Rectal smooth muscle tissue (tissue), 1 donor: ENCODE results near the gene PCGF1.
A peak's percentile ranks its signal among the peaks of the same experiment; 100 is the strongest.
"Not testable (repeated sequence)": the region's sequence is repeated elsewhere in the genome, so short reads cannot be mapped to it uniquely, and the experiment has no call there.

Source experiments
- H3K27ac ChIP-seq: one replicate; pipeline ENCODE4 v1.7.0; 2013; ENCODE audit warnings: low read depth, low read length, inconsistent platforms
- H3K27me3 ChIP-seq: one replicate; pipeline ENCODE4 v1.7.0; 2013; ENCODE audit warnings: low read length; ENCODE audit not compliant: control insufficient read depth, insufficient read depth
- H3K36me3 ChIP-seq: one replicate; pipeline ENCODE4 v1.7.0; 2013; ENCODE audit warnings: low read length; ENCODE audit not compliant: control insufficient read depth, insufficient read depth
- H3K4me1 ChIP-seq: one replicate; pipeline ENCODE4 v1.7.0; 2013; ENCODE audit warnings: low read length; ENCODE audit not compliant: control insufficient read depth, insufficient read depth
- H3K4me3 ChIP-seq: one replicate; pipeline ENCODE4 v1.7.0; 2013; ENCODE audit warnings: low read length
- H3K9ac ChIP-seq: one replicate; pipeline ENCODE4 v1.7.0; 2013; ENCODE audit warnings: low read length

Gene PCGF1

DNA sequence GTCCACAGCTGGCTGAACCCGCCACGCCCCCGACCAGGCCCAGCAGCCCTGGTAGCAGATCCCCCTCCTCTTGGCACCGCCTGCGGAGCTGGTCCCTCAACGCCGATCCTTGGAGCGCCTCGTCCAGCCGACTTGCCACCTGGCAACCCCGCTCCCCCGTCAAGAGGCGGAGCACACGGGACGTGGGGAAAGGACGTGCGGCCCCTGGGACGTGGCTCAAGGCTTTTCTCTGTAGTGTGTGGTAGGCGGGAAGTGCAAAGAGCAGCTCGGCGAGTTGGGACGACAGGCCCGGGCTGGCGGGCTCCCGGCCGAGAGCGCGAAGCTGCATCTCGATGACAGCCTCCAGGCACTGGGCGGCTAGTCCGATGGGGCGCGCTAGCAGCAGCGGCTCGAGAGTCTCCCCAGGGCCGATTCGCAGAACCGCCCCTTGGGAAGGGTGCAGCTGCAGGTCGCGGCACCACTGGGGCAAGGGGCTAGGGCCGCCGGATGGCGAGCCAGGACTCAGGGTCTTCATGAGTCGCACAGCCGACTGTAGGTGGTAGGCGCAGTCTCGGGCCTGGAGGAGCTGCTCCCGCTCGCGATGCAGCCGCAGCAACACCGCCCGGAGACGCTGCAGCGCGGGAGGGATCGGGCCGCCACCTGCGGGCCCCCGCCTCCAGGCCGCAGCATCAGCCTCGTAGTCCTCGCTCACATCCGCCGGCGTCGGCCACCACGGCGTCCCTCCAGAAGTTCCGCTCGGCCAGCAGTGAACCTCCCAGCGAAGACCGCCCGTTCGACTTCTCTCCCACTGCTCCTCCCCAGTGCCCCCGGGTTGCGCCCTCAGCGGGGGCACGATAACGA is 25.3 kb downstream of the PCGF1 start:
- peak overlapping the region; percentile 91 for H3K4me3 ChIP-seq
- peak overlapping the region; percentile 84 for H3K27ac ChIP-seq
- H3K36me3 ChIP-seq: peaks cover 5% of the 10 kb centered on the region
- no peaks in the 10 kb centered on the region for H3K27me3 ChIP-seq
- H3K9ac ChIP-seq: peak overlapping the region; percentile 78
- peaks cover 18% of the 10 kb centered on the region for H3K4me1 ChIP-seq

DNA sequence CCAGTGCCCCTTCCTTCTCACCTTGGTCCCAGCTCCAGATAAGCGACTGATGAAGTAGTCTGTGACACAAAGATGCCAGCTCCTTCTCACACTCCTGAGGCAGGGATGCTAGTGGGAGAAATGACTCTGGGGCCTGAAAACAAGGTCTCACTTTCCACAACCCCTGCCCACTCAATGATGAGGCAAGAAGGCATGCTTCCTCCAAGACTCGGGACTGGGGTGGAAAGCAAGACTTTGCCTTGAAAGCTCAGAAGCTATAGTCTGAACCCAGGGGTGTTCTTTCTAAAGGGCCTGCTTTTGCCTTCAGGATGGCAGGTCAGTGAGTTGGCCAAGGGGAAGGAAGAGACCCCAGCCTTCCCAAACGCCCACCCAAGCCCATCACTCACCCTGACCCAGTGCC is 26.1 kb downstream of the PCGF1 start:
- H3K36me3 ChIP-seq: peaks cover 5% of the 10 kb centered on the region

DNA sequence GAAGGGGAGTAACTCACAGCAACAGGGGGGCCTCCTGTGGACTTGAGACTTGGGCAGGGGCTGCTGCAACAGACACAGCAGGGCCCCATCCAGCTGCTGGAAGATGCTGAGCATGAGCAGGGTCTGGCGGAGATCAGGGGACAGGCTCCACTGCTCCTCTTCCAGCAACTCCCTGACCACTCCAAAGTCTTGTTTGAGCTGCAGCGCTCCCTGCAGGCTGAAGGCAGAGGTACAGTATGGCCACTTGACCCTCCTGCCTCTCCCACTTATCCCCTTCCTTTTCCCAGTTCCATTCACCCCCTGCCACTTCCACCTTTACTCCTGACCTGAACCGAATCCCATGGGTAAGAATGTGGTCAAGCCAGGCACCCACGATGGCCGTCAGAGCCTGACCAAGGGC is 32.6 kb downstream of the PCGF1 start:
- no peak overlapping the region for H3K27ac ChIP-seq
- no peaks in the 10 kb centered on the region for H3K27me3 ChIP-seq
- H3K4me3 ChIP-seq: no peak overlapping the region
- no peak overlapping the region for H3K9ac ChIP-seq
- H3K4me1 ChIP-seq: peaks cover 9% of the 10 kb centered on the region
- H3K36me3 ChIP-seq: peaks cover 16% of the 10 kb centered on the region

More for the DNA sequence above, 26.1 kb downstream of the PCGF1 start:
- peak overlapping the region; percentile 78 for H3K9ac ChIP-seq
- no peak overlapping the region for H3K27ac ChIP-seq
- peak overlapping the region; percentile 91 for H3K4me3 ChIP-seq
- peaks cover 18% of the 10 kb centered on the region for H3K4me1 ChIP-seq
- no peaks in the 10 kb centered on the region for H3K27me3 ChIP-seq

DNA sequence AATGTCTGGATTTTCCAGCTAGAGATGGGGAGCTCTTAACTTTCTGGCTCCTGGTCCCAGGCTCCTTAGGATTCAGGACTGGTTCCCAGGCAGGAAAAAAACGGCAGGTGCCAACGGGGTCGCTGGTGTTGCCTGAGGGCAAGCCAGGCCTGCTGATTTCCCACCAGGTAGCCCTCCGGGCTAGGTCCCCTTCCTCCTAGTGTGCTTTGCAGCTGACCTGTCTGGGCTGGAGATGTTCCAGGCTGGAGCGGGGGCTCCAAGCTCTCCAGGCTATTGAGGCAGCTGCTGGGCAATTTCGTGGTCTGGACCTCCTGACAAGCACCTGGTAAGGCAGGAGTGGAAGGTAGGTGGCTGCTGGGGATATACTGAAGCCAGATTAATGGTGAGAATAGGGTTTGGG is 33.0 kb downstream of the PCGF1 start:
- no peak overlapping the region for H3K9ac ChIP-seq
- peaks cover 9% of the 10 kb centered on the region for H3K4me1 ChIP-seq
- no peak overlapping the region for H3K27ac ChIP-seq
- H3K36me3 ChIP-seq: peaks cover 16% of the 10 kb centered on the region
- H3K27me3 ChIP-seq: no peaks in the 10 kb centered on the region
- no peak overlapping the region for H3K4me3 ChIP-seq

DNA sequence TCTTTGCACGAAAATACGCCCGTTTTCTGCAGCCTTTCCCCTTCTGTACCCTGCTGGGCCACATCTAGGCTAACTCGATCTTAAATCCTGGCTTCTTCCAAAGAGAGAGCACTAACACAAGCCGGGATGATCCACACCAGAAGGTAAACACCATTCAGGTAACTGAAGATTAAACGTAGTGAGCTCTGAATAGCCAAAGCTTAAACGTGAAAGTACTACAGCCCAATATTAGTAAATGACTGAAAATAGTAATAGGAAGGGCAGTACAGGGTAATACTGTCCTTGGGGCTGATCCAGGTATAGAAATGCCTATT is 34.6 kb downstream of the PCGF1 start:
- peak overlapping the region; percentile 36 for H3K9ac ChIP-seq
- H3K36me3 ChIP-seq: peaks cover 16% of the 10 kb centered on the region
- H3K4me3 ChIP-seq: peak overlapping the region; percentile 97
- H3K27ac ChIP-seq: peak overlapping the region; percentile 91
- H3K4me1 ChIP-seq: peaks cover 9% of the 10 kb centered on the region
- H3K27me3 ChIP-seq: no peaks in the 10 kb centered on the region

DNA sequence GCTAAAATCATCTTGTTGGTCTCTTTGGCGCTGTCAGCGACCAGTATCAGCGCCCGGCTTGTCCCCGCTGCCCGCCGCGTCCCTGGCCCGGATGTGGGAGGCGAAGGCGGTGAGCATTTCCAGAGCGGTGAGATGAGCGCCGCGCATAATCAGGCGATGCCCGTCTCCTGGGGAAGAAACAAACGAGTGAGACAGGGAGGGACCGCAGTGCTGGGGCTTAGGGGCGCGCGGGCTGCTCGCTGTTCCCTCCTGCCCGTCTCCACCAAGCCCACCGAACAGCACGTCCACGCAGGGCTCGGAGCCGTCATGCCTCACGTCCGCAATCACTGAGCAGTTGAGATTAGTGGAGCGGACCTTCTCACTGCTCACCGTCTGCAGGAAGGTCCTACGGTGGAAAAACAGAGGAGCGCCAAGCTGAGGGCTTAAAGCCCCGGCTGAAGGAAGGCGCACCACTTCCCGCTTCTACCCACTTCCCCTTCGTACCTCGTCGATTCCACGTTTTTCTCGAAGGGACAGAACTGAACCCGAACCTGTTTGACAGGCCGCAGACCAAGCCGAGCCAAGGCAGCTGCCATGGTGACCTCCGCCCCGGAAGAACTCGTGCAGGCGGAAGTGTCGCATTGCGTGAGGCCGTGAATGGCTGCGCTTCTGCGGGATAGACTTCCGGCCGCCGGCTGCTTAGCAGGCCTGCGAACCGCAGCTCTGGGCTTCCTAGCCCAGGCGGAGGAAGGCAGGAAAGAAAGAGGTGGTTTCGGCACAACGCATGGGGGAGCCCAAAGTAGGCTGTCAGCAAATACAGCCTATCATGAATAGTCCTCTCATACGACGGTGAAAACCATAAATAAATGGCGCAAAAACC is 35.2 kb downstream of the PCGF1 start, which contains the start of gene MRPL53:
TSS of gene MRPL53 (minus strand) at position 595 of the 859 bp plus-strand sequence. CDS start at position 575, 20 bp downstream.
- peak within 1 kb of the TSS; percentile 91 for H3K27ac ChIP-seq
- peaks cover 13% of the 10 kb centered on the region for H3K36me3 ChIP-seq
- no peaks in the 10 kb centered on the region for H3K27me3 ChIP-seq
- peaks cover 9% of the 10 kb centered on the region for H3K4me1 ChIP-seq
- peak within 1 kb of the TSS; percentile 97 for H3K4me3 ChIP-seq
- H3K9ac ChIP-seq: peak within 1 kb of the TSS; percentile 36

DNA sequence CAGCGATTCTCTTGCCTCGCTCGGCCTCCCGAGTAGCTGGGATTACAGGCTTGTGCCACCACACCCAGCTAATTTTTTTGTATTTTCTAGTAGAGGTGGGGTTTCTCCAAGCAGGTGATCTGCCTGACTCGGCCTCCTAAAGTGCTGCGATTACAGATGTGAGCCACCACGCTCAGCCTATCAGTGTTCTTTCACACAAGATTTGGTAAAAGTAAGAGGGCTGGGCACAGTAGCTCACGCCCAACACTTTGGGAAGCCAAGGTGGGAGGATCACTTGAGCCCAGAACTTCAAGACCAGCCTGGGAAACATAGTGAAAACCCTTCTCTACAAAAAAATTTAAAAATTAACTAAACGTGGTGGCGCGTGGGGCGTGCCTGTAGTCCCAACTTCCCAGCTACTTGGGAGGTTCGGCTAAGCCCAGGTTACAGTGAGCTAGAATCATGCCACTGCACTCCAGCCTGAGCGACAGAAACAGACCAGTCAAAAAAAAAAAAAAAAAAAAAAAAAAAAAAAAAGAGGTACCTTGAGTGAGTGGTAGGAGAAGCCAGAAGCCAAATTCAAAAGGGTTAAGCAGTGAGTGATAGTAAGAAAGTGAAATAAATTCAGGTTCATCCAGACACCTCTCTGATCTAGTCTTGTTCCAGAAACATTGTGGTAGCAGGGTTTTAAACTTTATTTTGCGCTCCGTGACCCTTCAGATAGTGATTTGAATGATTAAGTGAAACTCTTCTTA is 36.0 kb downstream of the PCGF1 start:
- Histone ChIP-seq H3K4me3 (peak overlapping the region; percentile 97), H3K9ac (peak overlapping the region; percentile 36), H3K27me3 (no peaks in the 10 kb centered on the region), H3K36me3 (peaks cover 11% of the 10 kb centered on the region), H3K4me1 (peaks cover 9% of the 10 kb centered on the region), H3K27ac (peak overlapping the region; percentile 91)

DNA sequence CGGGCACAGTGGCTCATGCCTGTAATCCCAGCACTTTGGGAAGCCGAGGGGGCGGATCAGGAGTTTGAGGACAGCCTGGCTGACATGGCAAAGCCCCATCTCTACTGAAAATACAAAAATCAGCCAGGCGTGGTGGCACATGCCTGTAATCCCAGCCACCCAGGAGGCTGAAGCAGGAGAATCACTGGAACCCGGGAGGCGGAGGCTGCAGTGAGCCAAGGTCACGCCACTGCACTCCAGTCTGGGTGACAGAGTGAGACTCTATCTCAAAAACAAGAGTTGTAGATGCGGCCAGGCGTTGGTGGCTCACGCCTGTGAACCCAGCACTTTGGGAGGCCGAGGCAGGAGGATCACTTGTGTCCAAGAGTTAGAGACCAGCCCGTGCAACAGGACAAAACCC is 36.8 kb downstream of the PCGF1 start:
- H3K36me3 ChIP-seq: peaks cover 11% of the 10 kb centered on the region
- H3K27ac ChIP-seq, H3K9ac ChIP-seq, H3K4me1 ChIP-seq, H3K27me3 ChIP-seq, H3K4me3 ChIP-seq: not testable (repeated sequence)

DNA sequence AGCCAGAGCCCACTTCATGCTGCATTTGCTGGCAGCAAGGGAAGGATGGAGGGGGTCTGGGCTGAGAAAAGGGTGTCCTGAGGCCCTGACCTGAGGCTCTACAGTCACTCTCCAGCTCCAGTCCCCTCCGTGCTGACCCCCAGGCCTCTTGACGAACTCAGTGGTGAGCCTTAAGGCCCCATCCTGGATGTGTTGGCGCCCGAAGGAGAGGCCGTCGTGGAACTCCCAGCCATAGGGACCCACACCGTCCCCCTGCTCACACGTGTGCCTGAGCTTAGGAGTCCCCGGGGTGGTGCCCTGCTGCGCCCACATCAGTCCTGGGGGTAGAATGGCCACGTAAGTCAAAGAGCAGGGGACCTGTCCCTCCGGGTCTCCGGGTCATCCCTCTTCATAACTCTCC is 43.1 kb downstream of the PCGF1 start:
- Histone ChIP-seq H3K9ac (peak overlapping the region; percentile 83), H3K27ac (peak overlapping the region; percentile 68), H3K36me3 (peaks cover 14% of the 10 kb centered on the region), H3K4me1 (peaks cover 6% of the 10 kb centered on the region), H3K4me3 (peak overlapping the region; percentile 86), H3K27me3 (no peaks in the 10 kb centered on the region)

DNA sequence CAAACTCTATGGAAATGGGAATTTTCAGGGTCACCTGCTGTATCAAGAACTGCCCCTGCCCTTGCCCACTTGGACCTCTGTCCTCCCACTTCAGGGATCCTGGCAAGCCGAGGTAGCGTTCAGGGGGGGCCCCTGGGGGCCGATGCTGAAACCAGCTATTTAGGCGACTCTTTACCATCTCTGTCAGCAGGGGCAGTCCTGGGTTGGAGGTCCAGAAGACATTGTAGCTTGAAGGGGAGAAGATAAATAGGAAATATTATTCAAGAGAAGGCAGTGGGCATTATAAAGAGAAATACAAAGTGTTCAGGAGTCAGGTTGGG is 44.7 kb downstream of the PCGF1 start:
- Histone ChIP-seq H3K27ac (no peak overlapping the region), H3K27me3 (no peaks in the 10 kb centered on the region), H3K36me3 (peaks cover 14% of the 10 kb centered on the region), H3K9ac (no peak overlapping the region), H3K4me3 (no peak overlapping the region), H3K4me1 (peaks cover 9% of the 10 kb centered on the region)

DNA sequence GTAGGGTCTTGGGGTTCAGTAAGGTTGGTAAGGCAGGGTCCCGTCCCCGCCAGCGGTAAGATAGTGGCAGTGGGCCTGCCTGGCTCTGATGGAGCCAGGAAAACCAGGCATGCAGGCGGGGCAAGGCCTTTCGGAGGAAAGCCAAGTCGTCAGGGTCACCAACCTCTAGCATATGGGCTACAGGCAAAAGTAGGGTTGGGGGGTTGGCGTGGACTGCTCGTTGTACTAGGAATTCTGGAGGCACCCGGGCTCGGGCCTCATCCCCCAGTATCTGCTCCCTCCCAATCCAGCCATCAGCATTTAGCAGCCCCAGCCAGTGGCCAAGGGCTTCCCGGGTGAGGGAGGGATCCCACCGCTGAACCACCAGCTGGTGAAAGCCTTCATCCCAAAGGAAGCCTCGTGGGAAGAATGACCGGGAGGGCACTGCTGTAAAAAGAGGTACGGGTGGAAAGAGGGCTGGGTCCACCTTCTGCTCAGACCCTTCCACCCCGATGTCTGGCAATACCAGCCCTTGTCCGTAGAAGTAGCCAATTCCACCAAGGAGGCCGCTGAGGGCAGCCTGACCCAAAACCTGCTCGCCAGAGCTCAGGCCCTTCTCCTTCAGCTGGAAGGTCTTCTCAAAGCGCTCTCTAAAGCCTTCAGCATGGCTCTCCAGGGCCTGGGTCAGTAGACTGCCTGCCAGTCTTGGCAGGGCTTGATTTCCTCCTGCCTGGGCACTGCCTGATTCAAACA is 45.3 kb downstream of the PCGF1 start:
- Histone ChIP-seq H3K9ac (no peak overlapping the region), H3K4me3 (no peak overlapping the region), H3K36me3 (peaks cover 14% of the 10 kb centered on the region), H3K4me1 (peaks cover 9% of the 10 kb centered on the region), H3K27ac (no peak overlapping the region), H3K27me3 (no peaks in the 10 kb centered on the region)
